Choroid plexus epithelial cell (primary cell): ENCODE measurements around the gene KCNH6.

Experiments used
- DNase-seq: peaks from one replicate; pipeline ENCODE4 v3.0.0-alpha.2; 2010; ENCODE audit warnings: low read depth
- H3K4me3 ChIP-seq: 2 replicates; pipeline ENCODE4 v1.5.1; 2011; ENCODE audit warnings: low read depth, mild to moderate bottlenecking, control low read depth, low read length, moderate library complexity
- TF ChIP-seq, protein P1 (sequence below): conservative IDR thresholded peaks from 2 replicates; pipeline ENCODE4 v1.5.1; 2011; ENCODE audit warnings: low read depth, mild to moderate bottlenecking, control low read depth, inconsistent platforms, low read length, moderate library complexity

The KCNH6 gene

GRCh38 chr17:63529711-63530556 lies 6.8 kb downstream of the KCNH6 start:
- no peak overlapping the region for H3K4me3 ChIP-seq
- TF ChIP-seq, protein P1, sequence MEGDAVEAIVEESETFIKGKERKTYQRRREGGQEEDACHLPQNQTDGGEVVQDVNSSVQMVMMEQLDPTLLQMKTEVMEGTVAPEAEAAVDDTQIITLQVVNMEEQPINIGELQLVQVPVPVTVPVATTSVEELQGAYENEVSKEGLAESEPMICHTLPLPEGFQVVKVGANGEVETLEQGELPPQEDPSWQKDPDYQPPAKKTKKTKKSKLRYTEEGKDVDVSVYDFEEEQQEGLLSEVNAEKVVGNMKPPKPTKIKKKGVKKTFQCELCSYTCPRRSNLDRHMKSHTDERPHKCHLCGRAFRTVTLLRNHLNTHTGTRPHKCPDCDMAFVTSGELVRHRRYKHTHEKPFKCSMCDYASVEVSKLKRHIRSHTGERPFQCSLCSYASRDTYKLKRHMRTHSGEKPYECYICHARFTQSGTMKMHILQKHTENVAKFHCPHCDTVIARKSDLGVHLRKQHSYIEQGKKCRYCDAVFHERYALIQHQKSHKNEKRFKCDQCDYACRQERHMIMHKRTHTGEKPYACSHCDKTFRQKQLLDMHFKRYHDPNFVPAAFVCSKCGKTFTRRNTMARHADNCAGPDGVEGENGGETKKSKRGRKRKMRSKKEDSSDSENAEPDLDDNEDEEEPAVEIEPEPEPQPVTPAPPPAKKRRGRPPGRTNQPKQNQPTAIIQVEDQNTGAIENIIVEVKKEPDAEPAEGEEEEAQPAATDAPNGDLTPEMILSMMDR: no peak
- DNase-seq: no peak

DNA sequence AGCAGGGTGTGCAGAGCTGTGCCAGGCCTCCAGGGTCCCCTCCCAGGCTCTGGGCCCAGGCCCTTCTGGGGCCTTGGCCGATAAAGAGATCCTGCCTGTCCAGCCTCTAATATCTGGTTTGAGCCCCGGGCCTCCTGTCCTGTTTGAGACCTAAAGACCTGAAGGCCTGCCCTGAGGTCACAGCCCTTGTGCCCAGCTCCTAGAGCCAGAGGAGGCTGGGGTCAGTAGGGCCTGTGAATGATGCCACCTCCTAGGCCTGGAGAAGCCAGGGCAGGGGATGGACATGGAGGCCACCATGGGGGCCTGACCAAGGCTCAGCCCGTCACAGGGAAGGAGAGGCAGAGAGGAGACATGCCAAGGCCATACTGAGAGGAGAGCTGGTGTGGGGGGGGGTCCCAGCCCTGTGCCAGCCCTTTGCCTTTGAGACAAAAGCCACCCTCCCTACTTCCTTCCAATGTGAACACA lies 7.4 kb downstream of the KCNH6 start:
- TF ChIP-seq, protein P1: no peak
- DNase-seq: no peak
- H3K4me3 ChIP-seq: no peak overlapping the region

- TF ChIP-seq, protein P1: no peak
- no peak for DNase-seq
- no peak overlapping the region for H3K4me3 ChIP-seq
Observed at GRCh38 chr17:63531022-63531965, 8.1 kb downstream of the KCNH6 start.

DNA sequence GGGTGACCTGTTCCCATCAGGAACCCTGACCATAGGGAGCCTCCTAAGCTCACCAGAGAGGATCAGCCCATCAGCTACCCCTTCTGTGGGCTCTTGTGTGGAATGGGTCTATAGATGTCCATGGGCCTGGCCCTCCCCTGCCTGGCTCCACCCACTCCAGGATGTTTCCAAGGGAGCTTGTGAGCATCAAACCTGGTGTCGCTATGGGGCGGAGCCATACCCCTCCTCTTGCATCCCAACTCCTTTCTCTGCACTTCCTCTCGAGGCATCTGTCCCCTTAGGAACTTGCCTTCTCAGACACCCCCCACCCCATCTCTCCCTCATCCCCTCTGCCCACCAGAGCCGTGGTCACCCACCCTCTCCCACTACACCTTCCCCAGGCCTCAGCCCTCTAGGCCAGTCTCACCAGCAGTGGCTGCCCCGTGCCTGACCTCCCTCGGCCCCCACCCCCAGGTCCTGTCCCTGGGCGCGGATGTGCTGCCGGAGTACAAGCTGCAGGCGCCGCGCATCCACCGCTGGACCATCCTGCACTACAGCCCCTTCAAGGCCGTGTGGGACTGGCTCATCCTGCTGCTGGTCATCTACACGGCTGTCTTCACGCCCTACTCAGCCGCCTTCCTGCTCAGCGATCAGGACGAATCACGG lies 10.4 kb downstream of the KCNH6 start:
- DNase-seq: no peak
- no peak overlapping the region for H3K4me3 ChIP-seq
- TF ChIP-seq, protein P1: no peak

DNA sequence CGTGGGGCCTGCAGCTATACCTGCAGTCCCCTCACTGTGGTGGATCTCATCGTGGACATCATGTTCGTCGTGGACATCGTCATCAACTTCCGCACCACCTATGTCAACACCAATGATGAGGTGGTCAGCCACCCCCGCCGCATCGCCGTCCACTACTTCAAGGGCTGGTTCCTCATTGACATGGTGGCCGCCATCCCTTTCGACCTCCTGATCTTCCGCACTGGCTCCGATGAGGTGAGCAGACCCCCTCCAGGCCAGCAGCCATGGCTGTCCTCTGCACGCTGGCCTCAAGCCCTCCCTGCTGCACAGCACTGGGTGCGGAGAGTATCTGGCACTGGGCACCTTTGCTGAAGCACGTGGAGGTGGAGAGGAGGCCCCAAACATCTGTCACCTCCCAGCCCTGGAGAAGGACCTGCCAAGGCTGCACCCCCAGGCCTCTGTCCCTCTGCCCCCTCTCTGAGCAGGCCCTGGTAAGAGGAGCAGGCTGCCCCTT lies 11.0 kb downstream of the KCNH6 start:
- H3K4me3 ChIP-seq: no peak overlapping the region
- TF ChIP-seq, protein P1: no peak
- DNase-seq: no peak

GRCh38 chr17:63534816-63535455 lies 11.8 kb downstream of the KCNH6 start:
- H3K4me3 ChIP-seq: no peak overlapping the region
- DNase-seq: no peak
- TF ChIP-seq, protein P1: no peak
